ENCODE results near the gene PHLPP1.

Gene PHLPP1

DNA sequence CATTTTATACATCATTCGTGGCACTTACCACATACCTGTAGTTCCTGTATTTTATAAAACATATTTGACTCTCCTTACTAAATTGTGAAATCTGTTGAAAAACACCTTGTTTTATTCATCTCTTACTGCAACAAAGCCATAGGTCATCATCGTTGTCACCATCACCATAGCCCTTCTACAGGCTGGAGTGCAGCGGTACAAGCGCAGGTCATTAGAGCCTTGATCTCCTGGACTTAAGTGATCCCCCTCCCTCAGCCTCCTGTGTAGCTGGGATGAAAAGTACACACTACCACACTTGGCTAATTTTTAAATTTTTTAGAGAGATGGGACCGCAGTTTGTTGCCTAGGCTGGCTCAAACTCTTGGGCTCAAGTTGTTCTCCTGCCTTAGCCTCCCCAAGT is 184.2 kb downstream of the PHLPP1 start:
- DNase-seq: no peak

DNA sequence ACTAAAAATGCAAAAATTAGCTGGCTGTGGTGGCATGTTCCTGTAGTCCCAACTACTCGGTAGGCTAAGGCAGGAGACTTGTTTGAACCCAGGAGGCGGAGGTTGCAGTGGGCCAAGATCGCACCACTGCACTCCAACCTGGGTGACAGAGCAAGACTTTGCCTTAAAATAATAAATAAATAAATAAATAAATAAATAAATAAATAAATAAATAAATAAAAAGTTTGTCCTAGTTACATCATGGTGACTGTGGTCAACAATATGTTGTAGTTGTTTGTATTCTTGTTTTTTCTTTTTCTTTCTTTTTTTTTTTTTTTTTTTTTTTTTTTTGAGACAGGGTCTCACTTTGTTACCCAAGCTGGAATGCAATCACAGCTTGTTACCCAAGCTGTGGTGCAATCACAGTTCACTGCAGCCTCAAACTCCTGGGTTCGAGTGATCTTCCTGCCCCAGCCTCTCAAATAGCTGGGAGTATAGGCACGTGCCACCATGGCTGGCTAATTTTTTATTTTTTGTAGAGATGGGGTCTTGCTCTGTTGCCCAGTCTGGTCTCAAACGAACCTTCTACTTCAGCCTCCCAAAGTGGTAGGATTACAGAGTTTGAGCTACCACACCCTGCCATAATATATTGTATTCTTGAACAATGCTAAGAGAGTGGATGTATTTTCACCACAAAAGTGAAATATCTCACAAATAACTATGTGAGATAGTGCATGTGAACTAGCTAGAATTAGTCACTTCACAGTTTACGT is 185.0 kb downstream of the PHLPP1 start:
- no peak for DNase-seq

DNA sequence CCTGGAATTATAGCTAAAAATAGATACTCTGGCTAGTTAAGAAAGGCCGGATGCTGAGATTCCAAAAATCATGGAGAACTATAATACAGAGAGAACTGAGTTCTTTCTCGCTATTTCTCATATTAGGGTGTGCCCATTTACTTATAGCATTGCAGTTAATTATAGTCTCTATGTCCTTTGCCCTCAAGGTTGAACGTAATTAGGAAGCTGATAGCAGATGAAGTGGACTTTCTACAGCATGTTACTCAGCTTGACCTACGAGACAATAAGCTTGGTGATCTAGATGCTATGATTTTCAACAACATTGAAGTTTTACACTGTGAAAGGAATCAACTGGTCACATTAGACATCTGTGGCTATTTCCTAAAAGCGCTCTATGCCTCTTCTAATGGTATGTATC is 187.4 kb downstream of the PHLPP1 start:
- no peak for DNase-seq

DNA sequence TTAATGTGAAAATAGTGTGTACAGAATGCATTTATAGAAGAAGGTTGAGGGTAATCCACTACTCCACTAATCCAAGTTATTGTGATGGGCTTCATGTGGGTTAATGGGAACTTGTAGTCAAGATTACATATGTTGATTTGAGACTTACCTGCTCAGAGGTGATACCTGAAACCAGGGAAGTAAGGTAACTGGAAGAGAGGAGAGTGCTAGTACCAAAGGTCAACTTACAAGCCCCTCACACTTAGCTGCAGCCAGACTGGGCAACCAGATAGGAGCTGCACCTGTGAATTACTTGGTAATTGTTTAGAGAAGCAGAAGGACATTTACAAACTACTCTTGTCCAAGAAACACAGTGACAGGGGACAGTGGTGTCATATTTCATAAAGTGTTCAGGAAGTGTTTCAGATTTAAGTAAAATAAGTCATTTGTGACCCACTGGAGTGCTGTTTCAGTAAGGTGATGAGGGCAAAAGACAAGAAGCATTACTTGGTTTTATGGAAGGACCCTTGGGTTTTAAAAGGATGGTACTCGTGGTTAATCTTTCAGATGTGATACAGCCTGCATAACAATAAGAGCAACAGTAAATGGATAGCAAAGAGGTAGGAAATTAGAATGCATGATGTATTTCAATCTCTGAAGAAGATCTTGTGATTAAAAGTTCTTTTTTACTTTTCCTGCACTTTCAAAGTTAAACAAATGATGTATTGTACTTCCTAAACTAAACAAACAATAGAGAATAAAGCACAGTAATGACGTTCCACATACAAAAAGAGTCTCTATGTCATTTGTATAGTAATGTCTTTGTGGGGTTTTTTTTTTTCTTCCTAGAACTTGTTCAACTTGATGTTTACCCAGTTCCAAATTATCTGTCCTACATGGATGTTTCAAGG is 189.3 kb downstream of the PHLPP1 start:
- DNase-seq: no peak

DNA sequence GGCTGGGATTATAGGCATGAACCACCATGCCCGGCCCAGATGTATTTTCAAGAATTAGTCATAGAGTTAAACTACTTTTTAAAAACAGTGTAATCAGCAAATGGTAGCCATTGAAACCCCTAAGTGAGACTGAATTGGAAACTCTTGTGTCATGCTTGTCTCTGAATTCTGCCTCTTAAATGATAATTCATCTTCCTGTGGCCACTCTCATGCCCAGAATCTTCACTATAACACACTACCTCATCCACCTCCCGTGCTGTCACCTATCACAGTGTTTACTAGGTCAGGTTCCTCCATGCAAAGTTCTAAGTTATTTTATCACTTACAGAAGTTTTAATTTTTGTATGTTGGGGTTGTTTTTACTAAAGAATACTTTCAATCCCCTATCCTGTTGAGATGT is 197.5 kb downstream of the PHLPP1 start:
- DNase-seq: no peak

DNA sequence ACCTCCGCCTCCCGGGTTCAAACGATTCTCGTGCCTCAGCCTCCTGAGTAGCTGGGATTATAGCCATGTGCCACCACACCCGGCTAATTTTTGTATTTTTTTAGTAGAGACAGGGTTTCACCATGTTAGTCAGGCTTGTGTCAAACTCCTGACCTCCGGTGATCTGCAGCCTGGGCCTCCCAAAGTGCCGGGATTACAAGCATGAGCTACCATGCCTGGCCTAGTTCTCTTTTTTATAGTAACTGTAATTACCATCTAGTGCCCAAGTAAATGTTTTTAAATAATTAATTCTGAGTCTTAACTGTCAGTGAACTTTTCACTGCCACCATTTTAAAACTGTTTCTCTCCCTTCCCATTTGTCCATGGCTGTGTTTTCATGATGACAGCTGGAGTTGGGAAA is 198.5 kb downstream of the PHLPP1 start:
- peak; percentile 17 for DNase-seq

DNA sequence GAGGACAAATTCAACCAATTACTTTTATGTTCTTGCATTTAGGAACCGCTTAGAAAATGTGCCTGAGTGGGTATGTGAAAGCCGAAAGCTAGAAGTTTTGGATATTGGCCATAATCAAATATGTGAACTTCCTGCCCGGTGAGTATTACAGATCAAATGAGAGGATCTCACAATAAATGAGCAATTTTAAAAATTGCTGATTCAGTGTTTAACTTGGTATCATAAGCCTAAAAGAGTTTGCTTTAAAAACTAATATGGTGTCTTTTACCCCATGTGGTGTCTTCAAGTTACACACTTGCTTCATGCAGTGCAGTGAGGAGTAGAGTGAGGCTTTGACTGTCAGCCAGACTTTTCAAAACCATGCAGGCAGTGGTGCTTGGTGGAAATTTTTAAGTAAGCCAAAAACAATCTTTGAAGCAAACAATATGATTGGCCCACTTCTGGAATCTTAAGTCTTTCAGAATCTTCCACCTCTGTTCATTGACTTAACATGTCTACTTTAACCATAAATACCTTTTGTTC is 199.6 kb downstream of the PHLPP1 start:
- no peak for DNase-seq

DNA sequence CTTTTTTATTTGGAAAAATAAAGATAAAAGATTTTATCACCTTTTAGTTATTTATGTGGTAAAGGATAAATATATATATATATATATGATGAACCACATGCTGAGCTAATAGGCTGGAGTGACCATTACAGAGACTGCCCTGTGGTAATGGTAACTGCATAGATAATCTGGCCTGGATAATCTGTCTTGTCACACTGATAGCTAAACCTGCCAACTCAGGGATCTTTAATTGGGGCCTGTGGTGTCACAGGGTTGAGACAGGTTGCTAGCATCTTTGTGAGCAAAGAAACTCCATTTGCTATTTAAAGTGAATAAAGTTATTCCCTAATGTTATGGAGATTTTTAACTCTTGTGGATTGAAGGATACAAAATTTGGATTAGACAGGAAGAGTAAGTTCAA is 203.0 kb downstream of the PHLPP1 start:
- no peak for DNase-seq

DNA sequence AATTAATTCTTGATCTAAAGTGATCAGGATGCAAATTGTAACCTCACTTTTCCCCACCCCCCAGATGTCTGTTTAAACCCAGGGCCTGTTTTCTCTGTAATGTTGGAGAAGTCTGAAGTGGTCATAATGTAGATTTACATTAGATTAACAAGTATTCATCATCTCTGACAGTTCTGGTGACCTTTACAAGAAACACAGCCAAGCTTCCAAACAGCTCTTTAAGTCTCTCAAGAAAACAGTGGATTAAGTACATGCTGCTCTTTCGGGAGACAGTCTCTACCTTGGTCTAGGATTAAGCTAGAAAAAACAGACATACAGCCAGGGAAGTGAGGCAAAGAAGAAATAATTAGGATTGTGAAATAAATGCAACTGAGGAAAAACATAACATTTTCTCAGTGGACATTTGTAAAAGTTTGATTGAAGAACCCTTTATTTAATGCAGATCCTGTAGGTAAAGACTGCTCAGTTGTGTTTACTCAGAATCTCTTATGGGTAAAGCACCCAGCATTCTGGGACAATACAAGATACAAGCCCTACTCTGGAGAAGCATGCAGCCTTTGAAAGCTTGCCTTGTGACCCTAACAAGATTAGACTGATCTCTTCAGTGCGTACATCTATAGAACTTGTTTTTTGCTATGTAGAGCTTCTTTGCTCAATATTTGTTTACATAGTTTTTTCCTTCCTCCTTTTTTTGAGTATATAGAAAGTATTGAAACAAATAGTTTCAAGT is 203.9 kb downstream of the PHLPP1 start:
- DNase-seq: no peak

DNA sequence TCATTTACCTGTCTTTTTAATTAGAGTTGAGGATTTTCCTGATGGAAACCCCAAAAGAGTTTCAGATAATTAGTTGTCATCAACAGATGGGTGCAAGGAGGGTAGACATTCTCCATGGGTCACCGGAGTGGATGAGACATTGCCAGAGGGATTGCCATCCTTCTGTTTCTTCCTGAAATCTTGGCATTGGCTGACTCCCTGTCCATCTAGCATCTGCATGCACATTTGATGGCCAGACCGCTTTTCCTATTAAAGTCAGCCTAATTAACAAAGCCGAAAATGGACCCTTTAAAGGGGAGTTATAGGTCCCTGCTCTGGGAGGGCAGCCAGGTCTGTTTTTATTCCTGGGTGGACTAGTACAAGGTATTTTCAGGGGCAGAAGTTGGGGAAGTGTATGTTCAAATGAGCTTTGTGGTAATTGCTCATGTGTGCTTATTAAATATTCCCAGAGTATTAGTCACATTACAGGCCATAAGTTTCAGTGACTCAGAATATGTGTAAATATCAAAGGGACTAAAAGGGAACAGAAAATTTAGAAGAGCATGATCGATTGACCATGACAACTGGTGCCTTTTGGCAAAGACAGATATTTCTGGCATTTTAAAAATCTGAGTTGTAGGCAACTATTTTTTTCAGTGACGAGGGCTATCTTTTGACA is 209.8 kb downstream of the PHLPP1 start:
- DNase-seq: peak; percentile 23

DNA sequence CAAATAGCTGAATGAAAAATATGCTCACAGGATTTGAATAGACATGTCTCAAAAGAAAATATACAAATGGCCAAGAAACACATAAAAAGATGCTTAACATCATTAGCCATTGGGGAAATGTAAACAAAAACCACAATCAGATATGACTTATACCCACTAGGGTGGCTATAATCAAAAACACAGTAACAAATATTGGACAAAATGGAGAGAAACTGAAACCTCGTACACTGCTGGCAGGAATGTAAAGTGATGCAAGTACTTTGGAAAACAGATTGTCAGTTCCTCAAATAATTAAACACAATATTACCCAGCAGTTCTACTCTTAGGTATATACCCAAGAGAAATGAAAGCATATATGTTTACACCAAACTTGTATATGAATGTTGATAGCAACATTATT is 213.0 kb downstream of the PHLPP1 start:
- DNase-seq: peak; percentile 34

DNA sequence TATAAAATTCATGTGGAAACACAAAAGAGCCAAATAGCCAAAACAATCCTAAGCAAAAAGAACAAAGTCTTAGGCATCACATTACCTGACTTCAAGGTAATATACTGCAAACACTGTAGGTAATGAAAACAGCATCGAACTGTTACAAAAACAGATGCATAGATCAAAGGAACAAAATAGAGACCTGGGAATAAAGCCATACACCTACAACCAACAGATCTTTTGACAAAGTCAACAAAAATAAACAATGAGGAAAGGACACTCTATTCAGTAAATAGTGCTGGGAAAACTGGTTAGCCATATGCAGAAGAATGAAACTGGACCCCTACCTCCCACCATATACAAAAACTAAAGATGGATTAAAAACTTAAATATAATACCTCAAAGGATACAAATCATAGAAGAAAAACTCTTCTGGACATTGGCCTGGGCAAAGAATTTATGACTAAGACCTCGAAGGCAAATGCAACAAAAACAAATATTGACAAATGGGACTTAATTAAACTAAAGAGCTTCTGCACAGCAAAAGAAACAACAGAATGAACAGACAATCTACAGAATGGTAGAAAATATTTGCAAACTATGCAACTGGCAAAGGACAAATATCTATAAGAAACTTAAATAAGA is 218.0 kb downstream of the PHLPP1 start:
- DNase-seq: no peak

DNA sequence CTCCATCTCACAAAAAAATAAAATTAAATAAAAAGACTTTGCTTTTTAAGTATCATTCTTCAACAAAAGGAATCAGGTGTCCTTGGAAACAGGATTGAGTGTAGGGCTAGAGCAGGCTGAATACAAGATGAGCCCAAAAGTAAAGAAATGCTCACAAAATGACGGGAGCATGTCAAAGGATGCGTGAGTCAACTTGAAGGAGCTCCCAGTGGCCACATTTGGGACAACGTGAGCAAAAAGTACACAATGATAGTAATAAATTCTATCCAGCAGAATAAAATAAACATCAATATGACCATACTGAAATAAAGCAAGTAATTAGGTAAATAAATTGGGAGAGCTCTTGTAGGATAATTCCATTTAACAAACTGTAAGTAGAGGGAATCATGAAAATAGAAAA is 220.7 kb downstream of the PHLPP1 start:
- DNase-seq: no peak

DNA sequence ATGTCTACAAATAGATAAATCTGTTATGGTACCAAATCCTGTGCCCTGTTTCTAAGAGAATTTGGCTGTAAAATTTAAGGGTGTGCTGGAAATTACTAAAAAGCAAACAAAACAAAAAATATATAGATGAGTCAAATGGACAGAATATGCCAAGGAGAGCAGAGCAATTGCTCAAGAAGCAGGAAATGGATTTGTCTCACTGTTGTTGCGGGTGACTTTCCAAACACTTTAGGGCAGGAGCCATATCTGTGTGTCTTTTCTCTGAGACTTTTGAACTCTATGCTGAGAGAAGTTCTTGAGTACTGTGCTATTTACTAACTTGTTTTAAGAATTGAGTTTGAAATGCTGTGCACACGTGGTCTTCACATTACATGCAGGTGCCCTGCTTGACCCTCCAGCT is 221.7 kb downstream of the PHLPP1 start:
- peak; percentile 63 for DNase-seq

DNA sequence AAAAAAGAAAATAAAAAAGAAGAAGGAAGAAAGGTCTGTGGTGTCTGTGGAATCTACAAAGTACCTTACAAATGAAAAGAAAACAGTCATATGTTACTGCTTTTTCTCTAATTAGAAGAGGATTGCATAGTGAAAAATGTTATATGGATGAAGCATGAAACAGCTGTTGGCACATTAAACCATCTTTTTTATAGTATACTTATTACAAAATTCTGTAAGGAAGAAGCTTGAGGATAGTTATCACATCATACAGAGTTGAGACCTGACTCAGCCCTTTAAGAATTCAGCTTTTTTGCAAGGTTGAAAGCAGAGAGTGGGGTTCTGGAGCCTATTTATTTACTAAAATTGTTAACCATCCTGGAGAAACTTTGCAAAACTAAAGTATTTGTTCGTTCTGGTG is 222.7 kb downstream of the PHLPP1 start:
- no peak for DNase-seq

DNA sequence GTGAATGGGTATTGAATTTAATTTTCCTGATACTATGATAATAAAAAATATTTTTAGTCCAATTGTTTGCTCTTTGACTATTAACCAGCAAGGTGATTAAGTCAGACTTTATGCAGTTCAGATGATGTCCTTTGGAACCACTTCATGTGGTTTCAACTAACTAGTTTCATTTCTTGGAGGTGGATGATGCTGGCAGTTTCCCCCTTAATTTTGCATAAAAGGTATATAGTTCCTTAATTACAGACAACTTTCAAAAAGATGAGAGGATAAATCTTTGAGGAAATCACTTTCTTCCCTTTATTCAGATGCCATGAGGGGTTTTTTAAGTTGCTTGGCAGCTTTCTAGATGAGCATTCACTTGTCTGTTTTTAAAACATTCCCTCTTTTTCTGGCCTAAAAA is 223.1 kb downstream of the PHLPP1 start:
- DNase-seq: peak; percentile 32

DNA sequence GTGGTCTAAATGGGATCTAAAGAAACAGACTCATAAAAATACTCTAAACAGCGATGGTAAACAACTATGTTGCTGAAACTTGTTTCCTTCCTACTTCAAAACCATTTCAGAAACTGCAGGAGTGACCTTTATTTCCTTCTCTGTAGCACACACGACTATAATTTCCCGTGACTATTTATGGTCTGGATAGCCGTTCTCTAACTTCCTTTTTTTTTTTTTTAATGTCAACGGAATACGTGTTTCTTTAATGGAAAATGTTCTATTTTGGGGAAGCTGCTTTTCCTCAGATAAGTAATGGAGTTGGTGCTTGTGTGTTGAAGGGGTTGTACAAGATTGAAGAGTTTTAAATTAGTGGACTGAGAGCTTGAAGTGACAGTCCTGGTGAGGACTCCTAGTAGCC is 224.1 kb downstream of the PHLPP1 start:
- peak; percentile 89 for DNase-seq

DNA sequence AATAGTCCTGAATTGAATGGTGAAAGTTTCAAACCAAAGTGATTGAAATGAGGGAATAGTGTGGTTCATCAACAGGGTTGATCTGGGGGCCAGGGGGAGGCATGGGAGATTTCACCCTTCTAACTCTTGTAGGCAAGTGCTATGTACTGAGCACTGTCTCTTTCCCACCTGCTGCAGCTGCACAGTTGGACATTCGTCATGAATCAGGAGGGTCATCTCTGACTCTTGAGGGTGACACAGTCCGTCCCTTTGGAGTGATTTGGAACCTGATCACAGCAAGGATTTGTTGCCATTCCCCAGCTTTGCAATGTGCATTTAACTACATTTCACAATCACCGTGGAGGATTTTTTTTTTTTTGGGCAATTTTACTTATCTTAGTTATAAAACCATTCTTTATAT is 224.6 kb downstream of the PHLPP1 start:
- no peak for DNase-seq

DNA sequence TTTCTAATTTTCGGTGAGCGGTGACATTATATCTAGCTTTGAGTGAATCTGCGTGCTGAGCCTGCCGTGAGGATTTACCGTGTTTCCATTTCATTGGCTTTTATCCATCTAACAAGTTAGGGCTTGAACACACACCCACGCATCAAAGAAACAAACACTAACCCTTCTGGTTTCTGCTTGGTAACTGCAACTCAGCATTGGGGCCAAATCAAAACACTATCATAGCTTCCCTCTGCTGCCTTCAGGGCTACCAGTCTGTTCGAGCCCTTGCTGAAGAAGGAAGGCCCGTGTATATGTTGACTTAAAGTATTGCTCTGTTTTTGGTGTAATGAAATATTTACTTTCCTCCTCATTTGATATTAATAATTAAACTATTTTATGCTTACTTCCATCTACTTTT is 227.2 kb downstream of the PHLPP1 start:
- DNase-seq: no peak

DNA sequence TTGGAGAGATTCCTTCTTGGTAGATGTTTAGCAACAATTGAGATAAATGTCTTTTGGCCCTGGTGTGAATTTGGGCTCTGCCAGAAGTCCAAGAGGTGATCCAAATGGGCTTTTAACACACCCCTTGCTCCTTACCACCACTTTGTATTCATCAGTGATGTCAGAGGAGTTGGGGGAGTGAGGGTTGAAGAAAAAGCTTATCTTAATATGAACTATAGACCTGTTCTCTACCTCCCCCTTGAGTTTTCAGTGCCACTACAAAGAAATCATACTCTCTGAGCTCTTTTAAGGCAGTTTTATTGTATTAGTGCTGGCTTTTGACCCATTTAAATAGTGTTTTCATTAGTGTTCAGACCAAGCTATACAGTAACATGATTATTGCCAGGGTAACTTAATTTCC is 229.1 kb downstream of the PHLPP1 start:
- DNase-seq: no peak

DNA sequence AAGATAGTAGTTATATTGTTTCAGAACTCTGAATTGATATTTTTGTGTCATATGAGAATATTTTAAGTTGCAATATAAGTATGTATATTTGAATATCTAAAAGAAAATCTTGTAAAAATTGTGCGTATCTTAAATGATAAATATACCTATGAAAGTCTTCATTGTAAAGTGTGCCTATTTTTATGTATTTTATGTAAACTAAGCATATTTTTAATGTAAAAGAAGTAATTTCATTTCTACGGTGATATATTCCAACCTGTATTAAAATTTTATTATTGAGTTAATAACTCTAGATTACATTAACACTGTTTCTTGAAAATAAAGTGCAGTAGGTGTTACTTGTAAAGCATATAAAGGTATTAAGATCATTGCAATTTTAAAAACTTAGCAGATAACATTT is 233.4 kb downstream of the PHLPP1 start:
- no peak for DNase-seq

DNA sequence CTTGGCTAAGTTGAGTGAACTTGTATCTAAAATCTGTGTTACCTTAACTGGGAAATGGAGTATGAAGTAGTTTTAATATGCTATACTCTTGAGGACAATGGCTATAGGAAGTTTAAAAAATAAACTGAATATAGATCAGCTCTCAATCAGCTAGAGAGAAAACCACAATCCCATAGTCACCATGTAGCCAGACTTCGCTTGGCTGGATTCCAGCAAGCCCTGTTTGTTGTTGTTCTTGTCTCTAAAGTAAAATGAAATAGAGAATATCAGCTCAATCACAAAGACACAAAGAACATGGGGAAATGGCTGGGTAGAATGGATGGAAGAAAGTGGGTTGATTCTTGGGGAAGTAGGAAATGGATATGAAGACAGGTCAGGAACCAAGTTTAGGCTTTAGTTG is 234.9 kb downstream of the PHLPP1 start:
- no peak for DNase-seq

Measured in MV-4-11 (cell line).